K562 (cell line): ENCODE measurements around the gene SP140L. TPM values are rescaled to one million over a fixed set of nuclear protein-coding genes. Genes with fewer than 3 reads are reported as not detected.

ENCODE experiments used
- ATF3 ChIP-seq, 2 experiments: fragments of 450-650 bp in 1 of 2; sonication (generic) in 1 of 2; formaldehyde crosslinking in 1 of 2; IDR thresholded peaks in 1 of 2; conservative IDR thresholded peaks in 1 of 2; 2 replicates each; pipeline versions ENCODE4 v1.6.1 to v1.8.1; 2016 to 2023; ENCODE audit warnings: mild to moderate bottlenecking in 2 of 2, moderate library complexity in 2 of 2, inconsistent platforms in 1 of 2, missing genetic modification reagents in 1 of 2
- ATF4 ChIP-seq: fragments of 450-650 bp; formaldehyde crosslinking; IDR thresholded peaks from 2 replicates; pipeline ENCODE4 v1.4.0; 2022; ENCODE audit warnings: mild to moderate bottlenecking, moderate library complexity
- BACH1 ChIP-seq: fragments of 200-800 bp; sonication (Bioruptor generic); IDR thresholded peaks from 2 replicates; pipeline ENCODE4 v1.6.1; 2016; ENCODE audit warnings: missing genetic modification characterization, missing compliant biosample characterization
- CBFA2T2 ChIP-seq: fragments of 450-650 bp; conservative IDR thresholded peaks from 2 replicates; pipeline ENCODE4 v1.6.1; 2017; ENCODE audit warnings: mild to moderate bottlenecking
- CHD2 ChIP-seq: IDR thresholded peaks from 2 replicates; pipeline ENCODE4 v1.6.1; 2011; ENCODE audit warnings: low read depth, low read length
- CTBP1 ChIP-seq: fragments of 450-650 bp; IDR thresholded peaks from 2 replicates; pipeline ENCODE4 v1.6.1; 2016; ENCODE audit warnings: borderline replicate concordance
- DPF2 ChIP-seq: fragments of 450-650 bp; IDR thresholded peaks from 2 replicates; pipeline ENCODE4 v1.6.1; 2016
- ELF4 ChIP-seq: fragments of 450-650 bp; formaldehyde crosslinking; IDR thresholded peaks from 2 replicates; pipeline ENCODE4 v1.4.0; 2022; ENCODE audit warnings: missing genetic modification characterization
- FOXA1 ChIP-seq: fragments of 450-650 bp; IDR thresholded peaks from 2 replicates; pipeline ENCODE4 v1.6.1; 2016; ENCODE audit warnings: mild to moderate bottlenecking, borderline replicate concordance
- FOXJ2 ChIP-seq: fragments of 200-800 bp; sonication (Bioruptor generic); IDR thresholded peaks from 2 replicates; pipeline ENCODE4 v1.6.1; 2016; ENCODE audit warnings: missing genetic modification characterization, missing compliant biosample characterization
- FOXJ3 ChIP-seq: sonication (generic); formaldehyde crosslinking; IDR thresholded peaks from 2 replicates; pipeline ENCODE4 v1.4.0; 2020; ENCODE audit warnings: mild to moderate bottlenecking, missing genetic modification reagents
- FOXK2 ChIP-seq, 2 experiments: fragments of 450-650 bp; IDR thresholded peaks in 1 of 2; conservative IDR thresholded peaks in 1 of 2; 2 replicates each; pipeline ENCODE4 v1.6.1; 2016; ENCODE audit warnings: low read depth in 2 of 2, mild to moderate bottlenecking in 1 of 2
- GABPB2 ChIP-seq: fragments of 250-450 bp; sonication (Bioruptor Pico); conservative IDR thresholded peaks from 2 replicates; pipeline ENCODE4 v1.5.1; 2021; ENCODE audit warnings: mild to moderate bottlenecking
- HDAC3 ChIP-seq: fragments of 450-650 bp; IDR thresholded peaks from 2 replicates; pipeline ENCODE4 v1.6.1; 2018; ENCODE audit warnings: borderline replicate concordance, mild to moderate bottlenecking, moderate library complexity; ENCODE audit not compliant: partially characterized antibody
- HOXB6 ChIP-seq: fragments of 250-450 bp; sonication (Bioruptor Pico); IDR thresholded peaks from 2 replicates; pipeline ENCODE4 v1.5.1; 2022; ENCODE audit warnings: mild to moderate bottlenecking, borderline replicate concordance
- IFI16 ChIP-seq: fragments of 250-450 bp; sonication (Bioruptor Pico); IDR thresholded peaks from 2 replicates; pipeline ENCODE4 v2.1.2; 2022; ENCODE audit warnings: mild to moderate bottlenecking, inconsistent platforms
- JUNB ChIP-seq: fragments of 450-650 bp; formaldehyde crosslinking; conservative IDR thresholded peaks from 2 replicates; pipeline ENCODE4 v1.4.0; 2020; ENCODE audit warnings: mild to moderate bottlenecking
- KDM5B ChIP-seq: fragments of 200-600 bp; sonication (generic); IDR thresholded peaks from 2 replicates; pipeline ENCODE4 v1.6.1; 2012; ENCODE audit warnings: low read depth, mild to moderate bottlenecking, moderate library complexity, low read length, control low read depth, inconsistent platforms; ENCODE audit not compliant: insufficient replicate concordance
- MAFG ChIP-seq: fragments of 450-650 bp; conservative IDR thresholded peaks from 2 replicates; pipeline ENCODE4 v1.6.1; 2016; ENCODE audit warnings: missing genetic modification characterization, missing compliant biosample characterization
- MBD2 ChIP-seq: sonication (generic); IDR thresholded peaks from 2 replicates; pipeline ENCODE4 v1.6.1; 2016; ENCODE audit warnings: low read depth, borderline replicate concordance
- NFRKB ChIP-seq: fragments of 450-650 bp; IDR thresholded peaks from 2 replicates; pipeline ENCODE4 v1.6.1; 2016; ENCODE audit warnings: low read depth
- PHB ChIP-seq: fragments of 250-450 bp; sonication (Bioruptor Pico); IDR thresholded peaks from 2 replicates; pipeline ENCODE4 v1.5.0; 2021
- SETDB1 ChIP-seq: IDR thresholded peaks from one replicate; pipeline ENCODE4 v1.6.1; 2012; ENCODE audit warnings: low read length, control low read depth, inconsistent platforms
- SMARCE1 ChIP-seq: fragments of 450-650 bp; IDR thresholded peaks from 2 replicates; pipeline ENCODE4 v1.7.1; 2016; ENCODE audit warnings: mild to moderate bottlenecking
- SREBF1 ChIP-seq: fragments of 150-350 bp; IDR thresholded peaks from 2 replicates; pipeline ENCODE4 v1.6.1; 2014; ENCODE audit warnings: antibody characterized with exemption, low read depth, low read length, borderline replicate concordance
- TEAD2 ChIP-seq: fragments of 450-650 bp; IDR thresholded peaks from 2 replicates; pipeline ENCODE4 v1.6.1; 2016; ENCODE audit warnings: missing genetic modification characterization, control low read depth, missing compliant biosample characterization
- THAP12 ChIP-seq: fragments of 250-450 bp; sonication (Bioruptor Pico); IDR thresholded peaks from 2 replicates; pipeline ENCODE4 v1.9.0; 2021; ENCODE audit warnings: mild to moderate bottlenecking, inconsistent platforms
- ZNF511 ChIP-seq: sonication (generic); formaldehyde crosslinking; IDR thresholded peaks from 2 replicates; pipeline ENCODE4 v1.8.0; 2022; ENCODE audit warnings: mild to moderate bottlenecking, missing genetic modification reagents
- polyA plus RNA-seq, 8 experiments: library from polyadenylated mRNA; depleted of rRNA in 4 of 8; stranded (reverse) in 5 of 8; unstranded in 3 of 8; fragments of >200 nt; fragmentation: Nextera tagmentation in 2 of 8; fragmentation: Illumina TruSeq in 1 of 8; extraction: Ambion mirVana in 2 of 8; extraction: Trizol in 1 of 8; gene quantifications; 2 replicates each; pipeline versions ENCODE4 v1.2.1 to v1.2.3, GENCODE V29; 2011 to 2014; ENCODE audit warnings: inconsistent platforms in 1 of 8, missing spikeins in 1 of 8
- total RNA-seq, 7 experiments: library from RNA; depleted of rRNA in 6 of 7; stranded (reverse); fragments of >200 nt in 6 of 7; fragmentation: Illumina TruSeq in 2 of 7; extraction: Trizol in 2 of 7; gene quantifications; 2 replicates each; pipeline versions ENCODE4 v1.2.1 to v1.2.3, GENCODE V29; 2011 to 2021; ENCODE audit warnings: low replicate concordance in 1 of 7

Gene SP140L
- total and polyA plus RNA-seq, 9 of the 15 experiments (the other 6 are each of a cell fraction or from before 2014, with no cell fraction given): 4.0 to 15.5 (median 11.3) TPM

- TF ChIP-seq SREBF1: no peak
- no peak for TF ChIP-seq ZNF511 (CRISPR knock-in tag)
- TF ChIP-seq ATF4 (CRISPR knock-in tag): no peak
- peak; percentile 35 for TF ChIP-seq CBFA2T2
- no peak for TF ChIP-seq BACH1 (tag)
- TF ChIP-seq IFI16 (CRISPR knock-in tag): no peak
- peak; percentile 67; the same call in 1 of the 2 replicates for TF ChIP-seq DPF2
- no peak for TF ChIP-seq HOXB6 (CRISPR knock-in tag)
- no peak for TF ChIP-seq NFRKB
- TF ChIP-seq SMARCE1: peak; percentile 51; the same call in 1 of the 2 replicates
- TF ChIP-seq KDM5B: no peak
- TF ChIP-seq FOXA1: no peak
- no peak for TF ChIP-seq PHB (CRISPR knock-in tag)
- TF ChIP-seq GABPB2 (CRISPR knock-in tag): no peak
- no peak for TF ChIP-seq FOXJ3 (CRISPR knock-in tag)
- TF ChIP-seq MAFG (tag): no peak
- TF ChIP-seq THAP12: no peak
- TF ChIP-seq TEAD2: no peak
- no peak for TF ChIP-seq MBD2
- TF ChIP-seq CHD2: no peak
- no peak for TF ChIP-seq SETDB1
- no peak for TF ChIP-seq JUNB
- peak; percentile 84 for TF ChIP-seq ATF3 (IDR thresholded peaks at IDR 0.05)
- TF ChIP-seq ATF3 (CRISPR knock-in tag; conservative IDR thresholded peaks at IDR 0.05): no peak
- TF ChIP-seq ELF4 (CRISPR knock-in tag): no peak
- no peak for TF ChIP-seq FOXJ2 (tag)
- TF ChIP-seq CTBP1: peak; percentile 83; the same call in 1 of the 2 replicates
- 0 out of 4 replicates have a peak, but pooled peaks of 1 of the 2 experiments have one; percentile 21 for TF ChIP-seq FOXK2 (conservative IDR thresholded peaks at IDR 0.05 in 1 of 2, IDR thresholded peaks at IDR 0.05 in 1 of 2; ENCODE audit: low read depth in 2 of 2)
- no peak for TF ChIP-seq HDAC3
These were observed 3.7 kb downstream of the SP140L start (continued) for GRCh38 chr2:230330725-230331124.
